ENCODE results near the gene ALAD. TPM values are rescaled to one million over a fixed set of nuclear protein-coding genes. Genes with fewer than 3 reads are reported as not detected.

ALAD gene
- total RNA-seq, 1 experiment from 2014 or later: 18.9 TPM

DNA sequence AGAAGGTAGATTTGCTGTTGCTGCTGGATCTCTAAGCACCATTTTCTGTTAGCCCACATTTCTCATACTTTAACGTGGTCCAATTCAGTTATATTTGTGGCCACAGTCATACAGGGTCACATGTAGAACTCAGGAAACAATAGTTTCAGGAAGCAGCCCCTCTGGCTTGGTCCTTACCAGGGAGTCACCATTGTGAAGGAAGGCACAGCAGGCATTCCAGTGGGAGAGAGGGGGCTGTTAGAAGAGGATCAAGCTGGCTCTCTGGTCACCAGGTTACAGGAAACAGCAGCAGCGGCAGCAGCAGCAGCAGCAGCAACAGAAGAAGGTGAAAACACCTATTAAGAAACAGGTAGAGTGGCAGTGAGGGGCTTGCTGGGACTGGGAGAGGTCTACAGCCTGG, 24.0 kb upstream of the ALAD start:
- TF ChIP-seq, protein P1, sequence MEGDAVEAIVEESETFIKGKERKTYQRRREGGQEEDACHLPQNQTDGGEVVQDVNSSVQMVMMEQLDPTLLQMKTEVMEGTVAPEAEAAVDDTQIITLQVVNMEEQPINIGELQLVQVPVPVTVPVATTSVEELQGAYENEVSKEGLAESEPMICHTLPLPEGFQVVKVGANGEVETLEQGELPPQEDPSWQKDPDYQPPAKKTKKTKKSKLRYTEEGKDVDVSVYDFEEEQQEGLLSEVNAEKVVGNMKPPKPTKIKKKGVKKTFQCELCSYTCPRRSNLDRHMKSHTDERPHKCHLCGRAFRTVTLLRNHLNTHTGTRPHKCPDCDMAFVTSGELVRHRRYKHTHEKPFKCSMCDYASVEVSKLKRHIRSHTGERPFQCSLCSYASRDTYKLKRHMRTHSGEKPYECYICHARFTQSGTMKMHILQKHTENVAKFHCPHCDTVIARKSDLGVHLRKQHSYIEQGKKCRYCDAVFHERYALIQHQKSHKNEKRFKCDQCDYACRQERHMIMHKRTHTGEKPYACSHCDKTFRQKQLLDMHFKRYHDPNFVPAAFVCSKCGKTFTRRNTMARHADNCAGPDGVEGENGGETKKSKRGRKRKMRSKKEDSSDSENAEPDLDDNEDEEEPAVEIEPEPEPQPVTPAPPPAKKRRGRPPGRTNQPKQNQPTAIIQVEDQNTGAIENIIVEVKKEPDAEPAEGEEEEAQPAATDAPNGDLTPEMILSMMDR (conservative IDR thresholded peaks at IDR 0.05; ENCODE audit: low read depth, low read length): no peak
- no peak for TF ChIP-seq EZH2 (IDR thresholded peaks at IDR 0.05; ENCODE audit: borderline replicate concordance, low read depth, low read length, poor library complexity, severe bottlenecking)
- ChIA-PET POLR2A (ENCODE audit: low non-redundant PET) (no interaction called here), CTCF (interaction anchor here (0.9 kb wide), 1 partner anchor 26 kb away, joined by 4 read pairs; no protein-coding TSS in a partner anchor)
- Histone ChIP-seq H3K27me3 (replicated peaks; ENCODE audit: insufficient read depth, low read depth, low read length, poor library complexity) (peaks cover 3% of the 10 kb centered on the region), H3K36me3 (ENCODE audit: insufficient read depth, low read length, poor library complexity, severe bottlenecking) (no peaks in the 10 kb centered on the region), H3K4me3 (ENCODE audit: low read depth, low read length, poor library complexity, severe bottlenecking) (no peak overlapping the region), H3K27ac (ENCODE audit: low read depth, low read length, poor library complexity, severe bottlenecking) (no peak overlapping the region), H3K9me3 (ENCODE audit: low read depth, low read length, poor library complexity, severe bottlenecking) (no peaks in the 10 kb centered on the region), H3K4me1 (ENCODE audit: insufficient read depth, low read length, poor library complexity, severe bottlenecking) (no peaks in the 10 kb centered on the region)
- BruUV-seq (replicated peaks): no TSS peak
- DNase-seq (ENCODE audit: low spot score): no peak
- intact Hi-C loops (cut with micrococcal nuclease; ENCODE audit: unreplicated experiment): no loop called here

- no TSS peak for BruUV-seq (replicated peaks)
- intact Hi-C loops (cut with micrococcal nuclease; ENCODE audit: unreplicated experiment): no loop called here
- Histone ChIP-seq H3K4me3 (ENCODE audit: low read depth, low read length, poor library complexity, severe bottlenecking) (no peak overlapping the region), H3K4me1 (ENCODE audit: insufficient read depth, low read length, poor library complexity, severe bottlenecking) (no peaks in the 10 kb centered on the region), H3K27ac (ENCODE audit: low read depth, low read length, poor library complexity, severe bottlenecking) (no peak overlapping the region), H3K9me3 (ENCODE audit: low read depth, low read length, poor library complexity, severe bottlenecking) (no peaks in the 10 kb centered on the region), H3K36me3 (ENCODE audit: insufficient read depth, low read length, poor library complexity, severe bottlenecking) (no peaks in the 10 kb centered on the region), H3K27me3 (replicated peaks; ENCODE audit: insufficient read depth, low read depth, low read length, poor library complexity) (peaks cover 3% of the 10 kb centered on the region)
- CTCF ChIA-PET: no interaction called here
- POLR2A ChIA-PET (ENCODE audit: low non-redundant PET): no interaction called here
- no peak for DNase-seq (ENCODE audit: low spot score)
- TF ChIP-seq, protein P1 (conservative IDR thresholded peaks at IDR 0.05; ENCODE audit: low read depth, low read length): no peak
- no peak for TF ChIP-seq EZH2 (IDR thresholded peaks at IDR 0.05; ENCODE audit: borderline replicate concordance, low read depth, low read length, poor library complexity, severe bottlenecking)
Observed at GRCh38 chr9:113421726-113422125, 20.6 kb upstream of the ALAD start.

GRCh38 chr9:113417370-113417769, 16.3 kb upstream of the ALAD start:
- Histone ChIP-seq H3K4me3 (ENCODE audit: low read depth, low read length, poor library complexity, severe bottlenecking) (no peak overlapping the region), H3K27me3 (replicated peaks; ENCODE audit: insufficient read depth, low read depth, low read length, poor library complexity) (no peaks in the 10 kb centered on the region), H3K9me3 (ENCODE audit: low read depth, low read length, poor library complexity, severe bottlenecking) (no peaks in the 10 kb centered on the region), H3K27ac (ENCODE audit: low read depth, low read length, poor library complexity, severe bottlenecking) (no peak overlapping the region), H3K4me1 (ENCODE audit: insufficient read depth, low read length, poor library complexity, severe bottlenecking) (no peaks in the 10 kb centered on the region), H3K36me3 (ENCODE audit: insufficient read depth, low read length, poor library complexity, severe bottlenecking) (no peaks in the 10 kb centered on the region)
- TF ChIP-seq EZH2 (IDR thresholded peaks at IDR 0.05; ENCODE audit: borderline replicate concordance, low read depth, low read length, poor library complexity, severe bottlenecking): no peak
- TF ChIP-seq, protein P1 (conservative IDR thresholded peaks at IDR 0.05; ENCODE audit: low read depth, low read length): no peak
- BruUV-seq (replicated peaks): no TSS peak
- DNase-seq (ENCODE audit: low spot score): no peak
- POLR2A ChIA-PET (ENCODE audit: low non-redundant PET): no interaction called here
- intact Hi-C loops (cut with micrococcal nuclease; ENCODE audit: unreplicated experiment): no loop called here
- CTCF ChIA-PET: no interaction called here
